Osteoblast (primary cell): Measurements from ENCODE around the gene RELN. TPM values are rescaled to one million over a fixed set of nuclear protein-coding genes. Genes with fewer than 3 reads are reported as not detected.

Experiments
- DNase-seq: peaks from one replicate; pipeline ENCODE4 v3.0.0; 2011; ENCODE audit warnings: low spot score, mixed read lengths; ENCODE audit not compliant: insufficient read length; ENCODE audit errors: missing footprints
- H2AFZ ChIP-seq: 2 replicates; pipeline ENCODE4 v1.6.0; 2011; ENCODE audit warnings: mild to moderate bottlenecking, low read length
- H3K27ac ChIP-seq: 2 replicates; pipeline ENCODE4 v1.5.1; 2011; ENCODE audit warnings: mild to moderate bottlenecking, low read depth, low read length, moderate library complexity
- H3K27me3 ChIP-seq: 2 replicates; pipeline ENCODE4 v1.6.0; 2012; ENCODE audit warnings: mild to moderate bottlenecking, control low read depth, inconsistent platforms, low read length, moderate library complexity; ENCODE audit not compliant: insufficient read depth
- H3K36me3 ChIP-seq: 2 replicates; pipeline ENCODE4 v1.5.1; 2011; ENCODE audit warnings: mild to moderate bottlenecking, low read length, control low read depth, moderate library complexity; ENCODE audit not compliant: insufficient read depth
- H3K4me1 ChIP-seq: 2 replicates; pipeline ENCODE4 v1.5.1; 2011; ENCODE audit warnings: mild to moderate bottlenecking, low read length, control low read depth, moderate library complexity; ENCODE audit not compliant: insufficient read depth
- H3K4me2 ChIP-seq: 2 replicates; pipeline ENCODE4 v1.6.0; 2011; ENCODE audit warnings: mild to moderate bottlenecking, low read length; ENCODE audit not compliant: insufficient read depth
- H3K4me3 ChIP-seq: fragments of 200-600 bp; sonication (generic); 3 replicates; pipeline ENCODE4 v1.5.1; 2012; ENCODE audit warnings: mild to moderate bottlenecking, low read length, inconsistent platforms; ENCODE audit not compliant: insufficient read depth
- H3K79me2 ChIP-seq: 2 replicates; pipeline ENCODE4 v1.6.0; 2012; ENCODE audit warnings: mild to moderate bottlenecking, low read length, control low read depth, inconsistent platforms; ENCODE audit not compliant: insufficient read depth
- H3K9me3 ChIP-seq: 2 replicates; pipeline ENCODE4 v1.5.1; 2011; ENCODE audit warnings: low read depth, low read length, control low read depth
- H4K20me1 ChIP-seq: 2 replicates; pipeline ENCODE4 v1.6.0; 2012; ENCODE audit warnings: mild to moderate bottlenecking, low read length, control low read depth; ENCODE audit not compliant: insufficient read depth
- total RNA-seq: library from RNA; depleted of rRNA; stranded (reverse); fragments of >200 nt; gene quantifications from 2 replicates; pipeline ENCODE4 v1.2.3, GENCODE V29; 2012
- TF ChIP-seq, protein P1 (sequence below): IDR thresholded peaks from 2 replicates; pipeline ENCODE4 v1.5.1; 2011; ENCODE audit warnings: mild to moderate bottlenecking, low read depth, low read length, moderate library complexity; ENCODE audit errors: extremely low read depth

Gene RELN
- total RNA-seq, 1 donor, result 0.36 TPM

GRCh38 chr7:103474956-103475355 lies 514.5 kb downstream of the RELN start:
- H3K4me1 ChIP-seq, result no peaks in the 10 kb centered on the region
- no peaks in the 10 kb centered on the region for H3K27me3 ChIP-seq
- DNase-seq, result no peak
- H3K9me3 ChIP-seq, result no peaks in the 10 kb centered on the region
- TF ChIP-seq, protein P1, sequence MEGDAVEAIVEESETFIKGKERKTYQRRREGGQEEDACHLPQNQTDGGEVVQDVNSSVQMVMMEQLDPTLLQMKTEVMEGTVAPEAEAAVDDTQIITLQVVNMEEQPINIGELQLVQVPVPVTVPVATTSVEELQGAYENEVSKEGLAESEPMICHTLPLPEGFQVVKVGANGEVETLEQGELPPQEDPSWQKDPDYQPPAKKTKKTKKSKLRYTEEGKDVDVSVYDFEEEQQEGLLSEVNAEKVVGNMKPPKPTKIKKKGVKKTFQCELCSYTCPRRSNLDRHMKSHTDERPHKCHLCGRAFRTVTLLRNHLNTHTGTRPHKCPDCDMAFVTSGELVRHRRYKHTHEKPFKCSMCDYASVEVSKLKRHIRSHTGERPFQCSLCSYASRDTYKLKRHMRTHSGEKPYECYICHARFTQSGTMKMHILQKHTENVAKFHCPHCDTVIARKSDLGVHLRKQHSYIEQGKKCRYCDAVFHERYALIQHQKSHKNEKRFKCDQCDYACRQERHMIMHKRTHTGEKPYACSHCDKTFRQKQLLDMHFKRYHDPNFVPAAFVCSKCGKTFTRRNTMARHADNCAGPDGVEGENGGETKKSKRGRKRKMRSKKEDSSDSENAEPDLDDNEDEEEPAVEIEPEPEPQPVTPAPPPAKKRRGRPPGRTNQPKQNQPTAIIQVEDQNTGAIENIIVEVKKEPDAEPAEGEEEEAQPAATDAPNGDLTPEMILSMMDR, result no peak
- no peak overlapping the region for H3K4me3 ChIP-seq
- H4K20me1 ChIP-seq, result no peaks in the 10 kb centered on the region
- H2AFZ ChIP-seq, result no peak overlapping the region
- no peak overlapping the region for H3K27ac ChIP-seq
- no peaks in the 10 kb centered on the region for H3K79me2 ChIP-seq
- H3K36me3 ChIP-seq, result no peaks in the 10 kb centered on the region
- no peak overlapping the region for H3K4me2 ChIP-seq

DNA sequence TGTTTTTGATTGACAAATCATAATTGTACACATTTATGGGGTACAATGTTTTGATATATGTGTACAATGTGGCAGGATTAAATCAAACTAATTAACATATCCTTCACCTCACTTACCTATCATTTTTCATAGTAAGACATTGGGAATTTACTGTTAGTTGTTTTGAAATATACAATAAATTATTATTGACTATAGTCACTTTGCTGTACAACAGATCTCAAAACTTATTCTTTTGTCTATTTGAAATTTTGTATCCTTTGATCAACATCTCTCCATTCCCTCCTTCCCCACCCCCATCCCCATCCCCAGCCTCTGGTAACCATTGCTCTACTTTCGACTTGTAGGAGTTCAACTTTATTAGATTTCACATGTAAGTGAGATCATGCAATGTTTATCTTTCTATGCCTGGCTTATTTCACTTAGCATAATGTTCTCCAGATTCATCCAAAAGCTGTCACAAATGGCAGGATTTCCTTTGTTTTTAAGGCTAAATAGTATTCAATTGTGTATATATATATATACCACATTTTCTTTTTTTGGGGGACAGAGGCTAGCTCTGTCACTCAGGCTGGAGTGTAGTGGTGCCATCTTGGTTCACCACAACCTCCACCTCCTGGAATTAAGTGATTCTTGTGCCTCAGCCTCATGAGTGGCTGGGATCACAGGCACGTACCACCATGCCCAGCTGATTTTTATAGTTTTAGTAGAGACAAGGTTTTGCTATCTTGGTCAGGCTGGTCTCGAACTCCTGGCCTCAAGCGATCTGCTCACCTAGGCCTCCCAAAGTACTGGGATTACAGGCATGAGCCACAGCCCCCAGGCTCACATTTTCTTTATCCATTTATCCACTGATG lies 520.1 kb downstream of the RELN start:
- Histone ChIP-seq H3K27ac (no peak overlapping the region), H3K79me2 (no peaks in the 10 kb centered on the region), H3K4me2 (no peak overlapping the region), H2AFZ (no peak overlapping the region), H3K4me1 (no peaks in the 10 kb centered on the region), H4K20me1 (no peaks in the 10 kb centered on the region), H3K4me3 (no peak overlapping the region), H3K27me3 (no peaks in the 10 kb centered on the region), H3K9me3 (no peaks in the 10 kb centered on the region), H3K36me3 (no peaks in the 10 kb centered on the region)
- no peak for DNase-seq
- TF ChIP-seq, protein P1, result no peak

DNA sequence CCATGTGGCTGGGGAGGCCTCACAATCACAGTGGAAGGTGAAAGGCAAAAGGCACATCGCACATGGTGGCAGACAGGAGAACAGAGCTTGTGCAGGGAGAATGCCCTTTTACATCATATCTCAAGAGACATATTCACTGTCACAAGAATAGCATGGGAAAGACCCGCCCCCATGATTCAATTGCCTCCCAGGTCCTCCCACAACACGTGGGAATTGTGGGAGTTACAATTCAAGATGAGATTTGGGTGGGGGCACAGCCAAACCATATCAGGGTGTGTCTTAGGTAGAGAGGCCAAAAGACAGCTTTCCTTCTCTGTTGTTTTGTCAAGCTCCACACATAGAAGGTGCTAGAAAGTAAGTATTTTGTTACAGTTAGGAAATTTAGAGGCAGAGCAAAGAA lies 522.6 kb downstream of the RELN start:
- Histone ChIP-seq H3K79me2 (no peaks in the 10 kb centered on the region), H3K27me3 (no peaks in the 10 kb centered on the region), H4K20me1 (no peaks in the 10 kb centered on the region), H2AFZ (no peak overlapping the region), H3K4me2 (no peak overlapping the region), H3K9me3 (no peaks in the 10 kb centered on the region), H3K4me1 (no peaks in the 10 kb centered on the region), H3K36me3 (no peaks in the 10 kb centered on the region), H3K27ac (no peak overlapping the region), H3K4me3 (no peak overlapping the region)
- DNase-seq, result no peak
- TF ChIP-seq, protein P1, result no peak

DNA sequence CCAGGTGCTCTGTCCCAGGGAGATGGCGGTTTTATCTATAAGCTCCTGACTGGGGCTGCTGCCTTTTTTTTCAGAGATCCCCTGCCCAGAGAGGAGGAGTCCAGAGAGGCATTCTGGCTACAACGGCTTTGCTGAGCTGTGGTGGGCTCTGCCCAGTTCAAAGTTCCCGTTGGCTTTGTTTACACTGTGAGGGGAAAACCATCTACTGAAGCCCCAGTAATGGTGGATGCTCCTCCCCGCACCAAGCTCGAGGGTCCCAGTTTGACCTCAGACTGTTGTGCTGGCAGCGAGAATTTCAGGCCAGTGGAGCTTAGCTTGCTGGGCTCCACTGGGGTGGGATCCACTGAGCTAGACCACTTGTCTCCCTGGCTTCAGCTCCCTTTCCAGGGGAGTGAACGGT lies 527.1 kb downstream of the RELN start:
- H3K4me1 ChIP-seq, result no peaks in the 10 kb centered on the region
- H3K27ac ChIP-seq, result no peak overlapping the region
- no peak overlapping the region for H3K4me2 ChIP-seq
- H3K4me3 ChIP-seq, result no peak overlapping the region
- no peaks in the 10 kb centered on the region for H3K79me2 ChIP-seq
- no peaks in the 10 kb centered on the region for H3K9me3 ChIP-seq
- no peak overlapping the region for H2AFZ ChIP-seq
- no peaks in the 10 kb centered on the region for H3K36me3 ChIP-seq
- TF ChIP-seq, protein P1, result no peak
- DNase-seq, result no peak
- no peaks in the 10 kb centered on the region for H3K27me3 ChIP-seq
- H4K20me1 ChIP-seq, result no peaks in the 10 kb centered on the region
